Fibroblast of upper back skin (primary cell): ENCODE measurements around the gene MRGPRD.

Experiments
- DNase-seq: peaks from one replicate; pipeline ENCODE4 v3.0.0-alpha.2; 2013

Gene MRGPRD

GRCh38 chr11:68968306-68969250, 12.2 kb downstream of the MRGPRD start:
- DNase-seq = peak; percentile 32

- no peak for DNase-seq
These were observed 13.6 kb downstream of the MRGPRD start for GRCh38 chr11:68966894-68967780.

- no peak for DNase-seq
These were observed 14.6 kb downstream of the MRGPRD start for GRCh38 chr11:68965901-68966853.

GRCh38 chr11:68963779-68964178, 17.0 kb downstream of the MRGPRD start:
- no peak for DNase-seq

GRCh38 chr11:68962527-68963250, 18.1 kb downstream of the MRGPRD start:
- no peak for DNase-seq

- no peak for DNase-seq
These were observed 19.5 kb downstream of the MRGPRD start for GRCh38 chr11:68961245-68961644.

- DNase-seq = no peak
These were observed 20.3 kb downstream of the MRGPRD start for GRCh38 chr11:68960294-68961071.

GRCh38 chr11:68959465-68960293, 21.1 kb downstream of the MRGPRD start:
- no peak for DNase-seq

- DNase-seq = no peak
These were observed 22.6 kb downstream of the MRGPRD start for GRCh38 chr11:68958211-68958610.

GRCh38 chr11:68956547-68957254, 24.1 kb downstream of the MRGPRD start:
- no peak for DNase-seq

GRCh38 chr11:68956142-68956541, 24.6 kb downstream of the MRGPRD start:
- no peak for DNase-seq

- no peak for DNase-seq
These were observed 25.2 kb downstream of the MRGPRD start for GRCh38 chr11:68955607-68955958.

- DNase-seq = no peak
These were observed 25.8 kb downstream of the MRGPRD start for GRCh38 chr11:68954836-68955606.

- no peak for DNase-seq
These were observed 30.0 kb downstream of the MRGPRD start for GRCh38 chr11:68950762-68951161.

- no peak for DNase-seq
These were observed 30.5 kb downstream of the MRGPRD start for GRCh38 chr11:68950270-68950669.

GRCh38 chr11:68948935-68949334, 31.9 kb downstream of the MRGPRD start:
- DNase-seq = no peak

- peak; percentile 57 for DNase-seq
These were observed 32.3 kb downstream of the MRGPRD start for GRCh38 chr11:68948496-68948895.

GRCh38 chr11:68947151-68947550, 33.6 kb downstream of the MRGPRD start:
- DNase-seq = no peak
